HG03571 (cell line): ENCODE measurements around the gene DBP.

Experiments
- ATAC-seq: cut with Tn5 transposase; IDR thresholded peaks from one replicate; pipeline ENCODE4 v1.9.1; 2021; ENCODE audit not compliant: unreplicated experiment

The DBP gene

DNA sequence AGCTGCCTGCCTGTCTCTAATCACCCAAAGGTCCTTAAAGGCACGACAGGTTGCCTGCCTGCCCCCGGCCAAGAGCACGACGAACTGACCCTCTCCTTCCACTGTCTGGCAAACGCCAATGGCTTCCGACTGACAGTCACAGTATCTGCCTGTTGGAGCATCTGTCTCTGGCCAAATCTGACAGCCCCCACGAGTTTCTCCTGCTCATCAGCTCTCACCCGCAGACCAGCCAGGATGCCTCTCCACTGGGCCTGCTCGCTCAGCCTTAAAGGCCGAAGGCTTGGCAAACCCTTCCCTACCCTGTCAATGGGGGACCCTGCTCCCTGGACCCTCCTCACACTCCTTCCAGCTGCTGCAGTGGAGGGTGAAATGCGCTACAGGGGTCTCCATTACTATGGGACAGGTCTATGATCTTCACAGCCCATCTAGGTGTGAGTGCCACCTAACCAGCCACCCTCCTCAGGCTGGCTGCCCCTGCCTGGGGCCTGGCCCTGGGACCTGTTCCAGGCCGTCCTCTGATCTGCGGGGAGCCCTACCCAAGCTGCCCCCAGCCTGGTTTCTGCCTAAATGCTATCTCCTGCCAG is 23.2 kb downstream of the DBP start:
- ATAC-seq = no peak

DNA sequence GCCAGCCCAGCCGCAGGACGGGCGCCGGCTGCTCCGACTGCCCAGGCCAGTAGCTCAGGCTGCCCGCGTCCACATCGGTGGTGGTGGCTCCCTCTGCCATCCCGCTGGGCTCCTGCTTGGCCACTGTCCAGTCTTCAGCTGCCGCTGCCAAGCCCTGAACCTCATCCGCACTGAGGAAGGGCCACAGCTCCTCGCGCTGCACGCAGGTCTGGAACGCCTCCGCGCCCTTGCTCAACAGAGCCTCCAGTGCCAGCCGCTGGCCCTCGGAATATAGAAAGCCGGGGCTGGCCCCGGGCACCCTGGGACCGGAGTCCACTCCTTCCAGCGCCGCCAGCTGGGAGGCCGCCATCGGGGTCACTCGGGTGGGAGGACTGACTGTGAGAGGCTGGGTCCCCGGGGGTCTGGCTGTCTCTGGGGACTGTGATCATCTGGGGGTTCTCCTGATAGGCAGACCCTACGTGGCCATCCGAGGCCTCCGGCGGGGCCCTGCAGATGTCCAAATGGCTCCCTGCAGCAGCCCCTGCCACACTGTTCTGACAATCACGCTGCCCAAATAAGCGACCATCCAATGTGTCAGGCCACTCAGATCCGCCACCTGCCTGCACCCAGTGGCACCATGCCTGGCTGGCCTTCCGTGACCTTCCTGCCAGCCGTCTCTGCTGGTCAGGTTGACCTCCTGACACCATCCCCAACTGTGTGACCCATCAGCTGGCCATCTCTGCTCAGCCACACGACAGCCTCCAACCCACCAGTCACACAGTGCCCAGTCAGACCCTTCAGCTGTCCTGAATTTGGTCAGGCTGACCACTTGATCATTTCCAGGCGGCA is 23.9 kb downstream of the DBP start:
- ATAC-seq = no peak

DNA sequence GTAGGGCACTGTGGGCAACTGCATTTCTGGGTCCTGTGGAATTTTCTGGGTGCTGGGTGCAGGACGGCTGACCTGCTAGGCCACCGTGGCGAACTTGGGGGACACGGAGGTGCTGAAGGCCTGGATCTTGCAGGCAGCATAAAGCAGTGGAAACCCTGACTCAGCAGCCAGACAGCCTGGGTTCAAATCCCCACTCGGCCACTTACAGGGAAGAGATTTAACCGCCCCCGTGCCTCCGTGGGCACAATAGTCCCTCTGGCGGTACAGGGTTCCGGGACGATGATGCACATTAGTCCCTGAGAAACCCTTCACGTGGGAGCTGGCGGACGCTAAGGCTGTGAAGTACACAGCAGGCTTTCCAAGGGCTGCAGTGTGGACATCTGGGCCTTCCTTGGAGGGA is 25.3 kb downstream of the DBP start:
- no peak for ATAC-seq

DNA sequence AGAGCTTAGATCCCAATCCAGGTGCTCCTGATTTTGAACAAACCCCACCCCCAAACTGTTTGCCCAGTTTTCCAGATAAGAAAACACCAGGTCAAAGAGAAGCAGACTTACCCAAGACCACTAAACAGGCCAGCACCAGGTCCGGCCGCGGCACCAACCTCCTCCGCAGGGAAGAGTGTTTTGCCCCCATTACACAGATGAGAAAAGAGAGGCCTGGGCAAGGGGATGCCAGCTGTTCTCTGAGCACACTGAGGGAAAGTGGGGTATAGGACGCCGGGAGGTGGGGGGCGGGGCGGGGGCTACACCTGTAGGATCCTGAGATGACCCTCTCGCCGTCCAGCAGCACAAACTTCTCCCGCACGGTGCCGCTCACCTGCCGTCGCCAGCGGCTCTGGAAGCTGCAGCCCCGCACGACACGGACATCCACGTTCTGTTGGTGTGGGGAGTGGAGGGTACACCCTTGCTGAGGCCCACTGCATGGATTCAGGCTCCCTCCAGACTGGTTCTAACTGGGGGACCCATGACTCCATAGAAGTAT is 27.5 kb downstream of the DBP start:
- no peak for ATAC-seq

DNA sequence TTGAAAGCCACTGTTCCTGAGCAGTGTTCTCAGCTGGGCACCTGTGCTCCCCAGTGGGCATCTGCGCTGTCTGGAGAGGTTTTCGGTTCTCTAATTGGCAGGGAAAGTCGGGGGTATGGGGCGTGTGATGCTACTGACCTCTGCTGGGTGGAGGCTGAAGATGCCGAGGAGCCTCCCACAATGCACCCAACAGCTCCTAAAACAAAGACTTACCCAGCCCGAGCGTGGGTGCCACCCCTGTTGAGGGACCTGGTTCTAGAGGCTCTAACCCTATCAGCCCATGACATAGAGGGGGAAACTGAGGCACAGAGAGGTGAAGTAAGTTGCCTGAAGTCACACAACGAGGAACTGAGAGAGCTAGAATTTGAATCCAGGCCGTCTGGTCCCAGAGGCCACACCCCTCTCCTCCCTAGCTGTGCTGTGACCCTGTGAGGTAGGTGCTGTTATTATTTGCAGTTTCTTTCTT is 28.3 kb downstream of the DBP start:
- ATAC-seq = peak; percentile 47

DNA sequence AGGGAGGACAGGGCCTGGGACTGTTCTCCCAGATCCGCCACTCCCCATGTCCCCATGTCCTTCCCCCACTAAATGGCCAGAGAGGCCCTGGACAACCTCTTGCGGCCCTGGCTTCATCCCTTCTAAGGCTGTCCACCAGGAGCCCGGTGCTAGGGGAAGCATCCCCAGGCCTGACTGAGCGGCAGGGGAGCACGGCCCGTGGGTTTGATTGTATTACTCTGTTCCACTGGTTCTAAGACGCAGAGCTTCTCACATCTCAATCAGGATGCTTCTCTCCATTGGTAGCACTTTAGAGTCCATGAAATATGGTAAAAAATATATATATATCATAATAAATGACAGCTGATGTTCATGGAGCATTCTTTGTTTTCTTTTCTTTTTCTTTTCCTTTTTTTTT is 29.8 kb downstream of the DBP start:
- ATAC-seq = no peak

DNA sequence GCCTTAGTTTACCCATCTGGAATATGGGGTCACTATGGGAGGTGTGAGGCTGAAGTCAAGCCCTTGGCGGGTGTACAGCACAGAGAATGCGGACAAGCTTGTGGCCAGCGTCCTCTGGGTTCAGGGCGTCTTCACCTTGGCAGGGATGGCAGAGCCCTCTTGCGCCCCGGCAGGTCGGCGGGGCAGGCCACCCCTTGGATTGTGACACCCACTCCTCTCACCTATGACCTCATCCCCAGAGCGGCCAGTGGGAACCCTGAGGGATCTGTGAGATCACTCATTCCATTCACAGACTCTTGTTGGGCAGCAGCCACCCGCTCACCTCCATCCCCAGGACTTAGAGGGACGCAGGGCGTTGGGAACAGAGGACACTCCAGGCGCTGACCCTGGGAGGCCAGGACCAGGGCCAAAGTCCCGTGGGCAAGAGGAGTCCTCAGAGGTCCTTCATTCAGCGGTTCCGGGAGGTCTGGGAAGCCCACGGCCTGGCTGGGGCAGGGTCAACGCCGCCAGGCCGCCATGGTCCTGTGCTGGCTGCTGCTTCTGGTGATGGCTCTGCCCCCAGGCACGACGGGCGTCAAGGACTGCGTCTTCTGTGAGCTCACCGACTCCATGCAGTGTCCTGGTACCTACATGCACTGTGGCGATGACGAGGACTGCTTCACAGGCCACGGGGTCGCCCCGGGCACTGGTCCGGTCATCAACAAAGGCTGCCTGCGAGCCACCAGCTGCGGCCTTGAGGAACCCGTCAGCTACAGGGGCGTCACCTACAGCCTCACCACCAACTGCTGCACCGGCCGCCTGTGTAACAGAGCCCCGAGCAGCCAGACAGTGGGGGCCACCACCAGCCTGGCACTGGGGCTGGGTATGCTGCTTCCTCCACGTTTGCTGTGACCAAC is 30.5 kb downstream of the DBP start, which contains the start of gene SPACA4:
Gene SPACA4, plus strand, starts transcription at position 280 of the 896 bp plus-strand sequence. Its CDS starts 237 bp downstream, at position 517.
- no peak for ATAC-seq

DNA sequence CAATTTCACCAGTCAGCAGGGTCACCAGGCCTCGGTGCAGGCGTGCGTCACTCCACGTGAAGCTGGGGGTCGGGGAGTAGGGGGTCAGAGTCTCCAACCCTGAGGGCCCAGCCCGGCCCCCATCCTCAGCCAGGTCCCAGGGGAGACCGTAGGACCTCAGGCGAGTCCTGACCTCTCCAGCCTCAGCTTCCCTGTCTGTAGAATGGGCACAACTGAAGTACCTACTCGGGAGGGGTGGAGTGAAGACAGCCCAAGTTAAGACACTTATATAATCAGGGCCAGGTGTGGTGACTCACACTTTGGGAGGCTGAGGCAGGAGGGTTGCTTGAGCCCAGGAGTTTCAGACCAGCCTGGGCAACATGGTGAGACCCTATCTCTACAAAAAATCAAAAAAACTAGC is 33.3 kb downstream of the DBP start:
- ATAC-seq = no peak

DNA sequence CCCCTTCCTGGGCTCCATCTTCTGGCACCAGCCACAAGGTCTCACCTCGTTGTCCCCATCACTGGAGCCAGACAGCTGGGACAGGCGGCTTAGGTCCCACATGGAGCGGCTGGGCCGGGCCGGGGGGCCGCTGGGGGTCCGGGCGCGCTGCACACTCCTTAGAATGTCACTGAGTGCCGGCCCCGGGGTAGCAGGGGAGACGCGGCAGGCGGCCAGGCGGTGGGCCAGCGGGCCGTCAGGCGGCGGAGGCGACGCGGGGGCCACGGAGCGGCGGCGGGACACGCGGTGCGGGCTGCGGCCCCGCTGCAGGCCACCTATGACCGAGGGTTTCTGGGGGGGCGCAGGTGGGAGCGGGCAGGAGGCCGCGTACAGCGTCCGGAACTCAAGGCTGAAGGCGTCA is 33.7 kb downstream of the DBP start:
- ATAC-seq = no peak

DNA sequence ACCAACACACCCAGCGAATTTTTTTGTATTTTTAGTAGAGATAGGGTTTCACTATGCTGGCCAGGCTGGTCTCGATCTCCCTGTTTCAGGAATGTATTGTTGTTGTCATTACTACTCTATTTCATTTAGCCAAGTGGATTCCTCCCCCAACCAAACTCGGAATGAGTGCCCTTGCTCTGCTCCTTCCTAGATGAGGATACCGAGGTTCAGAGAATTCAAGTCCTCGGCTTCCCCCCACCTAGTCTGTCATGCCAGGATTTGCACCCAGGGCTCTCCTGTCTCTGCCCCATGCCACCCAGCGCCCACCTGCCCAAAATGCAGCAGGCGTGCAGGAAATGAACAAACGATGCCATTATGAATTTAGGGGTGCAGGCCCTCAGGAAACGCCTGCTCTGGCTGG is 34.2 kb downstream of the DBP start:
- ATAC-seq = no peak

DNA sequence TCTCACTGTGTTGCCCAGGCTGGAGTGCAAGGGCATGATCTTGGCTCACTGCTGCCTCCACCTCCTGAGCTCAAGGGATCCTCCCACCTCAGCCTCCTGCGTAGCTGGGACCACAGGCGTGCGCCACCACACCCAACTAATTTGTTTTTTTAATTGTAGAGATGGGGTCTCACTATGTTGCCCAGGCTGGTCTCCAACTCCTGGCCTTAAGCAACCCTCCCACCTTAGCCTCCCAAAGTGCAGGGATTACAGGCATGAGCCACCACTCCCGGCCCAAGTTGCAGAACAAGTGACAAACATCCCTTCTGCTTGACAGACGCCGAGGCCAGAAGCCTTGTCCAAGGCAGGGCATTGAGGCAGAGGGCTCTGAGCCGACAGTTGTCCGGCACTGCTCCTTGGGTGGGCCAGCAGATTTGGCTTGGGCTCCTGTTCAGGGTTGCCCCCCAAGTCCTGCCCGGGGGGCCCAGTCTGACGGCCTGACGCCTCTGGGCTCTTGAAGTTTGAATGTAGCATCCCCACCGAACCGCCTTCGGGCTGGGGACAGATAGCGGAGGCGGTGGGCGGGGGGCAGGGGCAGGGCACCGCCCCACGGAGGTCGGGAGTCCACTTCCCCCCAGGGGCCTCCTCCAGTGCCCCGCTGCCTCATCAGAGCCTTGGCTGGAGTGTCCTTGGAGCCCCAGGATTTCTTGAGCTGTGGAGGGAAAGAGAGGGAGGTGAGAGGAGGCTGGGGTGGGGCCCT is 36.3 kb downstream of the DBP start:
- no peak for ATAC-seq

DNA sequence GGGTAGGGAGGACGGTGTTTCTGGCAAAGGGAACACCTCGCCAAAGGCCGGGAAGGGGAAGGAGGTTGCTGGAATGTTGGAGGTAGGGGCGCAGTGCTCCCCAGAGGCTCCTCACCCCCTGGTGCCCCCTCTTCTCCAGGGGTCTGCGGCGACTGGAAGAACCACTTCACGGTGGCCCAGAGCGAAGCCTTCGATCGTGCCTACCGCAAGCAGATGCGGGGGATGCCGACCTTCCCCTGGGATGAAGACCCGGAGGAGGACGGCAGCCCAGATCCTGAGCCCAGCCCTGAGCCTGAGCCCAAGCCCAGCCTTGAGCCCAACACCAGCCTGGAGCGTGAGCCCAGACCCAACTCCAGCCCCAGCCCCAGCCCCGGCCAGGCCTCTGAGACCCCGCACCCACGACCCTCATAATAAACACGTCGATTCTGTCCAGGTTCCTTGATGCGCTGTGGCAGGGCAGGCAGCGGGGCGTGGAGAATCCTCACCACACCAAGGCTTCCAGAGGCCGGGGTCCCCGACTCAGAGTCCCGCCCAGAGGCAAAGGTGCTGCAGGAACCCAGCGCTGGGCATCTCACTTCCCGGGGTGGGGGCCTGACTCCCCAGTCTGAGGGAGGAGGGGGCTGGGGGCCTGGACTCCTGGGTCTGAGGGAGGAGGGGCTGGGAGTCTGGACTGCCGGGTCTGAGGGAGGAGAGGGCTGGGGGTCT is 38.0 kb downstream of the DBP start:
- no peak for ATAC-seq

DNA sequence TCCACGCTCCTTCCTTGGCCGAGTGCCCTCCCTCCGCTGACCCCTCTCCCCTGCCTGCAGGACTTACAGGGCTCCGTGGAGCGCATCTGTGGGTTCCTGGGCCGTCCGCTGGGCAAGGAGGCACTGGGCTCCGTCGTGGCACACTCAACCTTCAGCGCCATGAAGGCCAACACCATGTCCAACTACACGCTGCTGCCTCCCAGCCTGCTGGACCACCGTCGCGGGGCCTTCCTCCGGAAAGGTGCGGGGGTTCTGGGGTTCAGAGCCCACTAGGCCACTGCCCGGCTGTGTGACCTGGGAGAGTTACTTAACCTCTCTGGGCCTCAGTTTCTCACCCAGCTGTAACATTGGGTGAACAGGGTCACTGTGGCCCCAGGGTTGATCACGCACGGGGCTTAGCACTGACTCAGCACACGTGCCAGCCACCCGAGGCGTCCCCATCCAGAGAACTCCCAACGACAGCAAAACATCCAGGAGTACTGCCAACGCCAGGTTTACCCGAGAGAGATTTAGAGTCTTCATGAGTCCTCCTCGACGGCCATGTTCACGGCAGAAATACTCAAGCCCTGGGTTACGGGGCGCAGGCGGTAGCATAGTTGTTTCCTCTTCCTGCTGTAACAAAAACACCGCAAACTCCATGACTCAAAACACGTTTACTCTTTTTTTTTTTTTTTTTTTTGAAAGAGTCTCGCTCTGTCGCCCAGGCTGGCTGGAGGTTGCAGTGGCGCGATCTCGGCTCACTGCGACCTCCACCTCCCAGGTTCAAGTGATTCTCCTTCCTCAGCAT is 40.3 kb downstream of the DBP start:
- ATAC-seq = no peak

DNA sequence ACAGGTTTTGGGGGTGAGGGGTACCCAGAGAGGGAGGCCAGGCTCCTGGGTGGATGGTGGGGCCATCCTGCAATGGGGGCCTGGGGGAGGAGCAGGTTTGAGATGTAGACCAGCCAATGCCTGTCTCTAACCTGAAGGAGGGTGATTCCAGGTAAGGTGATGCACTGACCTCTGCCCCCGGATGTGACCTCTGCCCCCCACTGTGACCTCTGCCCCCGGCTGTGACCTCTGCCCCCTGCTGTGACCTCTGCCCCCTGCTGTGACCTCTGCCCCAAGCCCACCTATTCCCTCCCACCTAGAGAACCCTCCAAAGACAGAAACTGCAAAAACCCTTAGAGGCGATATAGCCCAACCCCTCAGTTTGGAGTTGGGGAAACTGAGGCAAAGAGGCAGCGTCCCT is 40.9 kb downstream of the DBP start:
- ATAC-seq = no peak

DNA sequence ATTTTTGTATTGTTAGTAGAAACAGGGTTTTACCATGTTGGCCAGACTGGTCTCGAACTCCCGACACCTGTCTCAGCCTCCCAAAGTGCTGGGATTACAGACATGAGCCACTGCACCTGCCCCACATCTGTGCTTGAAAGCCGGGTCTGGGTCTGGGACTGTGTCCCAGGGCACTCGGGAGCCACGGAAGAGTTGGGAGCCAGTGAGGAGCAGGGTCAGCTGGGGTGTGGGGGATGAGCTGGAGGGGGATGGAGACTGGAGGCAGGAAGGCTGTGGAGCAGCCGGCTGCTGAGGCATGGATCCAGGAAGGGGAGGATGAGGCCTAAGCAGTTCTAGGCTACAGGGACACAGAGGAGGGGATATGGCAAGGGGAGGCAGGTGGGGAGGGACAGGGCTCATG is 41.3 kb downstream of the DBP start:
- no peak for ATAC-seq

DNA sequence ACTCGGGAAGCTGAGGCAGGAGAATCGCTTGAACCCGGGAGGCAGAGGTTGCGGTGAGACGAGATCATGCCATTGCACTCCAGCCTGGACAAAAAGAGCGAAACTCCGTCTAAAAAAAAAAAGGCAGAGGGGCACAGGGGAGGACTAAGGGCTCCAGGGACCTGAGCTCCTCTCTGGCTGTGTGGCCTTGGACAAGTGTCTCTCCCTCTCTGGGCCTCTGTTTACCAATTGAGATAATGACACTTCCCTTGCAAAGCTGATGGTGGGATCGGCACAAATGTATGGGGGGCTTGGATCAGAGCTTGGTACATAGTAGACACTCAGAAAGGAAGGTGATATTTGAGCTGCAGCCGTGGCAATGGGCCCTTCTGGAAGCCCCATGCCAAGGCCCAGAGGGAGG is 42.0 kb downstream of the DBP start:
- no peak for ATAC-seq

DNA sequence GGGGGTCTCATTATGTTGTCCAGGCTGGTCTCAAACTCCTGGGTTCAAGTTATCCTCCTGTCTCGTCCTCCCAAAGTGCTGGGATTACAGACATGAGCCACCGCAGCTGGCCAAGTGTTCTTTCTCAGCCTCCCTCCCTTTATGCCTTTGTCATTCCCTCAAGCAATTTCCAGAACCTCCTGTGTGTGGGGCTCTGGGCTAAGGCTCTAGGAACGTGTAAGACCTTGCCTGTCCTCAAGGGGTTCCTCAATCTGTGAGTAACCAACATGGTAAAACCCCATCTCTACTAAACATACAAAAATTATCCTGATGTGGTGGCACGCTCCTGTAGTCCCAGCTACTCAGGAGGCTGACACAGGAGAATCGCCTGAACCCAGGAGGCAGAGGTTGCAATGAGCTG is 46.2 kb downstream of the DBP start:
- ATAC-seq = no peak

DNA sequence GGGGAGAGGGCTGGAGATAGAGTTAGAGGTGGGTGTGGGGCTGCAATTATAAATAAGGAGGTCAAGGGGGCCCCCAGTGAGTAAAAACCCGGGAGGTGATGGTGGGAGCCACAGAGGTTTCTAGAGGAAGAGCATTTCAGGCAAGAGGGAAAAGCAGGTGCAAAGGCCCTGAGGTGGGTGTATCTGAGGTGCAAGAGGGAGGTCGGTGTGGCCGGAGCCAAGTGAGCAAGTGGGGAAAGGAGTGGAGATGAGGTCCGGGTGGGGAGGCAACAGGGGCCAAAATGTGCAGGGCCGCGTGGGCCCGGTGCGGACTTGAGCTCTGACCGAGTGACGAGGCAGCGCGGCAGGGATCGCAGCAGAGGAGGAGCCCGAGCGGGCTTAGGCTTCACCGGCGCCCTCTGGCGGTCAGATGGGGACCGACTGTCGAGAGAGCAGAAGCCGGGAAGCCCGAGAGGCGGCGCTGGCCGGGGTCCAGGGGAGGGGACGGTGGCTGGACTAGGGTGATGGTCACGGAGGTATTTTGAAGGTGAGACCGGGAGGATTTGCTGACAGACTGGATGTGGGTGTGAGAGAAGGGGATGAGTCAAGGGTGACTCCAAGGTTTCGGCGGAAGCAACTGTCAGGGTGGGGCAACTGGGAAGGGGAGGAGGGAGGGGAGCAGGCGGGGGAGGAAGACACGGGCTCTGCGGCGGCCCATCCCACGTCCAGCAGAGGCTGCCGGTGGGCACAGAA is 48.3 kb downstream of the DBP start:
- no peak for ATAC-seq

DNA sequence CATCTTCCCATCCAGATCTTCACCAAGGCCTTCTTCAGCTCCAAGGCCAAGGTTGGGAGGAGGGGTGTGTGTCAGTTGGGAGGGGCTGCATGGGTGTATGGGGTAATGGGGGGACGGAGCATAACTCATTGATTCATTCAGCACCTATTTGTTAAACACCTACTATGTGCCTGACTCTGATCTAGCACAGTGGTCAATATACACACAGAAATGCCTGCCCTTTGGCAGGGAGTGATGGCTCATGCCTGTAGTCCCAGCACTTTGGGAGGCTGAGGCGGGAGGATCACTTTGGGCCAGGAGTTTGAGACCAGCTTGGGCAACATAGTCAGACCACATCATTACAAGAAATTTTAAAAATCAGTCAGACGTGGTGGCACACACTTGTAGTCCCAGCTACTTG is 49.8 kb downstream of the DBP start:
- no peak for ATAC-seq
